ENCODE results near the gene CCND3.

CCND3 gene

DNA sequence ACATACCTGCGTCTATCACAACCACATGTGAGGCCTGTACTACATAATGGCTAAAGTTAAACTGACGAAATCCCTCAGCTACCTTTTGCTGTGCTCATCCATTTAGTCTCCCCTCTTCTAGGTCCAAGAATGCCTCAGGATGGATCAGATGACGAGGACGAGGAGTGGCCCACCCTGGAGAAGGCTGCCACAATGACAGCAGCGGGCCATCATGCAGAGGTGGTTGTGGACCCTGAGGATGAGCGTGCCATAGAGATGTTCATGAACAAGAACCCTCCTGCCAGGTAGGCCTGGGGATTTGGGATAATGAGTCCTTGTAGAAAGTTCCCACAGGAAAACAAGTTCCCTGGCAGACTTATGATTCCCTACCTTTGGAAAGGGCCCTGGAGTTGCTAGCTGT, 14.4 kb downstream of the CCND3 start:
- no peak for DNase-seq (ENCODE audit: low read depth in 1 of 2, low spot score in 1 of 2)

DNA sequence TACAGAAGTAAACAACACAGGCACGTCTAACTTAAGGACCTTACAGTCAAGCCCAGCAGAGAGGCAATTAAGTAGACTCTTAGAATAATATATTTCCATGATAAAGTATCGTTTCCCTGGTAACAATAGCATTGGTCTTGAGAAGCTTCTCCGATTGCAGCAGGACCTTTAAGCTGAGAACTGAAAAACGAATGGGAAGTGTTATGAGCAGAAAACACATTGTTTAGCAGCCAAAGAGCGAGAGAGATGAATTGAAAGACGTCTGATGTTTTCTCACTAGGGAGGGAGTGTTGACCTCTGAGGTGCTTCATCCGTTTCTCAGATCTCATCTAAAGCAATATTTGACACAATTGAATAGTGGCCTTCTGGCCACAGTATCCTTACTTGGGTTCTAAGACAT, 19.5 kb downstream of the CCND3 start:
- DNase-seq (ENCODE audit: low read depth in 1 of 2, low spot score in 1 of 2), result no peak

DNA sequence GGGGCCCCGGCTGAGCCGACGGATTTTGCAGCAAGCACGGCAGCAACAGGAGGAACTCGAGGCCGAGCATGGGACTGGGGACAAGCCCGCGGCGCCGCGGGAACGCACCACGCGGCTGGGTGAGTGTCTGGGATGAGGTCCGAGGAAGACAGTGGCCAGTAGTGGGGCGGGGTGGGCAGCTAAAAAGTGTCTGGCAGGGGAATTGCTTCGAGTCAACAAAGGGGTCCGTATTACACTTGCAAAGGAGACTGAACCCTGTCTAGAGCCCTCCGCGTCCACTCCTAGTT, 20.0 kb downstream of the CCND3 start:
- no peak for DNase-seq (ENCODE audit: low read depth in 1 of 2, low spot score in 1 of 2)

DNA sequence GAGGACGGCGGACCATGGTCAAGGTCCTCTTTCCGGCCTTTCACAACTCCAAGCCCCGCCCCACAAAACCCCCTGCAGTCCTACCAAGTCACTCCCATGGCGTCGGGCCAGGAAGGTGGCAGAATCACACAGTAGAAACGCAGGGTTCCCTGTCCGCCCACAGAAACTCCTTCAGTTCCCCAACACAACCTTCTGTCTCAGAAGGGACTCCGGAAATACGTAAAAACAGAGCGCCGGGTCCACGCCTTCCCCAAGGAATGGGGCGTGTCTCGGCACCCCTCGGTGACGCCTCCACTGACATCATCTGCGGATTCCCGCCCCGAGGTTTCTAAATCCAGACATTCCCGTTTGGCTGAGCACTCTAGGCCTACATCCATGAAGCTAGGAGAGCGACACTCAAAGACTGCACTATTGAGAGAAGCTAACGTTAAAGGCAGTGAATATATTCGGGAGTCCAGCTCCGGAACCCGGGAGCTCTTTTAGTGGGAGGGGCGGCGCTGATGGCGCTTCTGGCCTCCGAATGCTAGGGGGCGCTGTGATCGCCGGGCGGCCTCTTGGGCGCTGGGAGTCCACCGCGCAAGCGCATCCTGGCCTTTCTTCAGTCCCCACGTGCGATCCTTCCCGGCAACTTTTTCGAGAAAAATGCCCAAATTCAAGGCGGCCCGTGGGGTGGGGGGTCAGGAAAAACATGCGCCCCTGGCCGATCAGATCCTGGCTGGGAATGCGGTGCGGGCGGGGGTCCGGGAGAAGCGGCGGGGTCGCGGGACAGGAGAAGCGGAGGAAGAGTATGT, 20.5 kb downstream of the CCND3 start, which contains the start of the genes BYSL and MED20:
Gene BYSL (plus strand): TSS at position 579 of the 791 bp plus-strand sequence. CDS start 64 bp downstream, at position 643.
Gene MED20 (minus strand): TSS at position 219 of the 791 bp plus-strand sequence. CDS start 121 bp downstream, at position 98.
- DNase-seq (ENCODE audit: low read depth in 1 of 2, low spot score in 1 of 2), result peak; percentile 91 to 96

DNA sequence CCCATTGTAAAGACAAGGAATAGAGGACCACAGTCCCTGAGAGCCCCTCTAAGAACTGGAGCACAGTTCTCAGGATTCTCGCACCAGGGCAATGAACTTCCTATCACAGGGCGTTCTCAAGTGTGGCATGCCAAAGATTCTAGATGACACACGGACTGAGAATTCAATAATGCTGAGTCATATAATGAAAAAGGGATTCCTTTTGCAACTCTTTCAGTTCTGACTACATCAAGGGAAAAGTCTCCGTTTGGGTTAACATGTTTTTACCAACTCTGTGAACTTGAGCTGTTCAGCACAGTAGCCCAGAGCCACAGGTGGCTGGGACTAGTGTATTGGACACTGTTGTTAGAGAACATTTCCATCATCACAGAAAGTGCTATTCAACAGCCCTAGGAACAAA, 24.1 kb downstream of the CCND3 start:
- DNase-seq (ENCODE audit: low read depth in 1 of 2, low spot score in 1 of 2), result no peak

DNA sequence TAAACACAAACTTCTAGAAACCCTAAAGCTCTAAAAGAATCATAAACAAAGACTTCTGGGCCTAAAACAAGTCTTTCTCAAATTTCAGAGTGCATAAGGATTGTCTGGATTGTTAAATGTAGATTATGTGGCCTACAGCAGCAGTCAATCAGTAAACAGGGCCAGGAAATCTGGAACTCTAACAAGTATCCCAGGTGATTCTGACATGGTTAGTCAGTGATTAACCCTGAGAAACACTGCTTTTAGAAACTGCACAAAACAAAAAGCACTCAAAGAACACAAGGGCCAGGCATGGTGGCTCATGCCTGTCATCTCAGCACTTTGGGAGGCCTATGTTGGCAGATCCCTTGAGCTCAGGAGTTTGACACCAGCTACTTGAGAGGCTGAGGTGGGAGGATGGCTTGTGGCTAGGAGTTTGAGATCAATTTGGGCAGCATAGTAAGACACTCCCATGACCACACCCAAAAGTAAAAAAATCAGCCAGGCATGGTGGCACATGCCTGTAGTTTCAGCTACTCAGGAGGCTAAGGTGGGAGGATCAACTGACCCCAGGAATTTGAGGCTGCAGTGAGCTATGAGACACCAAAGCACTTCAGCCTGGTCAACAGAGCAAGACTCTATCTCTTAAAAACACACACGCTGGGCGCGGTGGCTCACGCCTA, 26.6 kb downstream of the CCND3 start:
- no peak for DNase-seq (ENCODE audit: low read depth in 1 of 2, low spot score in 1 of 2)

DNA sequence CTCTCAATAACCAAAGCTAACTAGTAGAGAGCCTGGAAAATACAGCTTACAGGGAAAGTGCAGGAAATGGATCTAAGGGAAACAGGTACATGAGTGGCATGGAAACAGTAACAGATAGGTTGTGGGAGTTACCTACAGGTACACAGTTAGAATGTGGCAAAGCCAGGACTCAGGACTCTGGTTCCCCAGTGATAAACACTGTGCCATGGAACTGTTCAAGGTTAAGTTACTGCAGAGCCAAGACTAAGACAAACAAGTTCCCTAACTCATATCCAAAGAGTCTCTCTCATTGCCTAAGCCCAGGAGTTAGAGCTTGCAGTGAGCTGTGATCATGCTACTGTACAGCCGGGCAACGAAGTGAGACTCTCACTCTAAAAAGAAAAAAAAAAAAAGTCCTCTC, 27.3 kb downstream of the CCND3 start:
- DNase-seq (ENCODE audit: low read depth in 1 of 2, low spot score in 1 of 2), result no peak

DNA sequence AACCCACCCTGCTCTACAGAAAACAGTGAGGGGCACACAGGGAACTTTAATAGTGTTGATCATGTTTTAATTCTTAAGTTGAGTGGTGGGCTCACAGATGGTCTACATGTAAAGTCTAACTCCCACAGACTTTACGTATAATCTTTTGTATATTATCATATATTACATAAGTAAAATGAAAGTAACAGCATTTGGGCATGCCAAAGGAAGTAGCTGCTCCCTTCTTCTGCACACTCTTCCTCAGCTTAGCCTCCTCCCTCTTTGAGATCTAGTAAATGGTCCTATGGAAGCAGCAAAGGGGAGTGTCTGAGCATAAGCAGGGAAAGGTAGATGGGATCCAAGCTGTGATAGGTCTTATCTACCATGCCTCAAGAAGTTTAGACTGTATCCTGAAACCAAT, 31.9 kb downstream of the CCND3 start:
- no peak for DNase-seq (ENCODE audit: low read depth in 1 of 2, low spot score in 1 of 2)

DNA sequence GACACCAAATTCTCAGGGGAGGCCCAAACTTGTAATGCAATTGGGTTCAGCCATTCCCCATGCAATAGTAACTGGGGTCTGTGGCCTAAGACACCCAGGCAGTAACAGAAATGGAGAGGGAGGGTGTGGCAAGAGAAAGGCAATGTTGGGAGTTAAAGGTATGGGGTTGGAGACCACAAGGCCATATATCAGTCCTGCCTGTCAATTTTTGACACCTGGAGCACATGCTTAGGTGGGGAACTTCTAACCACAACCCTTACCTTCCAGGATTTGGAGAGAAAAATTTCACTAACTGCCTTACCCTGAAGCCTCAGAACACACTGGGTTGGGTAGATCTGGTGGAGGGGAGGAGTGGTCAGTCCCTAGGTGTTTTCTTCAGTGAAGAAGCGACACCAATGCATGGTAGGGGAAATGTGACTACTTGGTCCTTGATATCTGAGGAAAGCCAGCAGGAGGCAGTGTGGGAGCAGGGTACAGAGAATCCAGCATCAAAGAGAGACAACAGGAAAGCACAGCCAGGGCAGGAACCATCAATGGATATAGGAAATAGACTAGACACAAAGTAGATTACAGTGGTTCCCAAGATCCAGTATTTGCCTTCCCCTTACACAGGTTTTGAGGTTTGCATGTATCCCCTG, 39.6 kb downstream of the CCND3 start:
- peak; percentile 5 to 59 for DNase-seq (ENCODE audit: low read depth in 1 of 2, low spot score in 1 of 2)

DNA sequence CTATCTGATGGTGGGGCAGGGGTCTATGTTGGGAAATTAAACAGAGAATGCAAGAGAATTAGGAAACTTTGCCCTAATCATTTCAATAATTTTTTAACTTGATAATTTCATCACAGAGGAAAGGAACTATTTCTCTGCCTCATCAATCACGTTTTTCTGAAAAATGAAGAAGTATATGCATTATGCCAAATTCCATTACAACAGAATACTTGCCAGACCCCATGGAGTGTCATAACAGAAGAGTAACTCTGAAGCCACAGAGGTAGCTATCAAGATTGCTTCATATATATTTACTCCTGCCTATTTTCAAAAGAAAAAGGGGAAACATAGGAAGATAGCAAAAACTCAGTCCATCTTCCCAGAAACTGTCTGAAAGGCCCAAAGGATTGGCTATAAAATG, 40.7 kb downstream of the CCND3 start:
- no peak for DNase-seq (ENCODE audit: low read depth in 1 of 2, low spot score in 1 of 2)

DNA sequence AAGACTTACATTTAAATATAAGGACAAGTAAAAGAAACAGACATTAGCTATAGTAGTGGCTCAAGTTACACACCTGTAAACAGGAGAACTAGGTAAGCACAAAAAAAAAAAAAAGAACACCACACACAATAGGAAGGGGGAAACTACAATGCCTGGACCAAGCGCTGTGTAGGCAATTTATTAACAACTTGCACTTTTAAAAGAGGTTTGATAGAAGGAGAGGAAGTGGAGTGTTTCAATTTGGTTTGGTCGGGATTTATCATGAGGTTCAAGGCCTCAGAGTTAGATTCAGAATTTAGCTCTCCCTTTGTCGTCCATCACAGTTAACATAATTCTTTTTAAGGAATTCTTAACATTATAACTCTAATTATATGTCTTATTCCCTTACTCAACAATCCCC, 45.3 kb downstream of the CCND3 start:
- DNase-seq (ENCODE audit: low read depth in 1 of 2, low spot score in 1 of 2), result no peak

DNA sequence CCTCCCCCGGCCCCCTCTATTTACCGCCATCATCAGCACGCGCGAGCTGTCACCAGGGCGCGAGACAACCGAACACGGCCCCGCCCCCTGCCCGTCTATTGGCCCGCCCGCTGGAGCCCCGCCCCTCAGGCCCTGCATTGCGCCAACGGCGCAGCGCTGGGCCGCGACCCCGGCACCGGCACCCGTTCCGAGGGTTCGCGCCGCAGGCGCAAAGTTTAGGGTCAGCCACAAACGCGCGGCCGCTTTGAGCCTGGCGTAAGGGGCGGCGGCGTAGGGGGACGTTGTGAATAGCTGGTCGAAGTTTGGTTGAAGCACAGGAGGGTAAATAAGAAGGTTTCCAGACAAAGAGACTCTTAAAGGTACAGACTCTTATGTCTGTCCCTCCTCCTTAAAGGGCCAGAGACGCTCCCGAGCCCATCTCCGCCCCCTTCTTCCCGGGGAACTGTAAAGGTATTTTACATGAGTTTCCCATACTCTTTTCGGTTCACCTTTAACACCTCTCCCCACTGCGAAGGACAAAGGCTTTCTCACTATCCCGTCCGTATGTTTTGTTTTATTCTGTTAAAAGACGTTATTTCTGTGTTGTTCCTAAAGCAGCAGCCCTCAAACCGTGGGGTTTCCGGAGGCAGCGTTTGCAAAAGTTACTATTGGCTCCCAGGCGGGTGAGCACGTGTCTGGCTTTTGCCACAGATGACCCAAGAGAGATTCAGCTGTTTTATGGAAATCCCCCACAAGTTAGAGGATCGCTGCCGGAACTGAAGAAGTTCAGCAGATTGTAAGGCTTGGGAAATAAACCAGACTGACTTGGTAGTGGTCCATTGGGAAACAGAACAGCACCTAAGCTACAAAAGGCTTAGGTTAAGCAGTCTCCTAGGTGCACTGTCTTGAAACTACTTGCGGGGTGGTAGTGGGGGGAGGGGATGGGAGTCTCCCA, 46.0 kb downstream of the CCND3 start, which contains the start of gene USP49:
Gene USP49 (minus strand): TSS at position 76 of the 934 bp plus-strand sequence. CDS start 88,392 bp downstream, outside the sequence.
- peak; percentile 86 to 89 for DNase-seq (ENCODE audit: low read depth in 1 of 2, low spot score in 1 of 2)

DNA sequence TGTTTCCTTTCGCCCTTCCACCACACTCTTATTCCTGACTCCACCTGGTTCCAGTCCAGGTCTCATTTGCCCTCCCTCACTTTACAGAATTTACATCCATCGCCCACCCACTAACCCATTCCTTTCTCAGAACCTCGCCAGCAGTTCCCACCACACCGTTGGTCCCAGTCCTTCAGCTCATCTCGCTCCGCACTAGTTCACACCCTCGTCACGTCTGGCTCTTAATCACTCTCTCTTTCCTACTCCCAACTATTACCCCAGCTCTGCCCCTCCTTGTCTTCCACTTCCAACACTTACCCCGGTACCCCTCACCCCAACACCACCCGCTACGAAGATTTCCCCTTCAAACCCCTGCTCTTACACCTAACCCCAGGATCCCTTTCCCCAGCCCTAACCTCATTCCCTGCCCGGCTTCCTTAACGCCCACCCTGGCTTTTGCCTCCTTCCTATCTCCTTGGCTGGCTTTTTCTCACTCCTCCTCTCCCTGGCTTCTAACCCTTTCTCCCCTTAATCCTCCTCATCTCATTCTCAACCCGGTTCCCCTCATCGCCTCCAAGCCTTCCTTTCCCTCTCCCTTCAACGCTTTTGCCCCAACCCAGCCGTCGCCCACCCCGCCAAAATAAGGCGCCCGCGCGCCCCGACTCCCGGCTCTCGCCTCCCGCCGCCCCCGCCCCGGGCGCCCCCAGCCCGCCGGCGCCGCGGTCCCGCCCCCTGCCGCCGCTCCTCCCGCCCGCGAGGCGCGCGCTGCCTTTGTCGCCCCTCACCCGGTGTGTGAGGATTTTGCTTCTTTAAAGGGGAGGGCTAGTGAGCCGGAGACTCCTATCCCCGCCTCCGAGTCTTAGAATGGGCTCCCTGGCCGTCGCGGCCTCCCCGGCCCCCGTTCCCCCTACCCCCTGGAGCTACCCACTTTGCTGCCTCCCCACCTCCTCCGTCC, 47.0 kb downstream of the CCND3 start:
- peak in 1 of 2 donors; percentile 21 for DNase-seq (ENCODE audit: low read depth in 1 of 2, low spot score in 1 of 2)

DNA sequence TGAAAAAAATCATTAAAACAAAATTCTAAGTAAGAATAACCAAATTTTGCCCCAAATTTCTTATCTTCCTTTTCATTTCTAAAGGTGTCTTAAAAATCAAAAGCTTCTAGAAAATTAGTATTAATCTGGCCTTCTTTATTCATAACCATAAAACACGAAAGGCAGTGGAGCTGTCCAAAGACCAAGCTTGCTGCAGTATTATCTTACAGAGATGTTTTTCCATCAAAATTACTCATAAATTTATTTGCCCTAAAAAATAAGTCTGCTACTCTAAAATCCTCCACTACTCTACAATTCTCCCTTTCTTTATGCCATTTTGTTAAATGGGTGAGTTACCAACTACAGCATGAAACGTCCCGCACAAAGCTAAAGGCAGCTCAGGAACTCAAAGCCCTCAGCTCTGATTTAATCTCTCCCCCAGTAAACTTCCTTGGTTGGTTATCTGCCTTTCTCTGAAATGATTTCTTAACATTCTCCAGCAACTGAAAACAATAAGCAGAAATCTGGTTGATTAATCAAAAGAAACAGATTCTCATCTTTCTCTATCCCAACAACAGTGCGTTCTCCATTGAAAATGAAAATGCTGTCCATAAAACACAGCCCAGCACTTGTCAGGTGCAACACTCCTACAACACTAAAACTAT, 48.6 kb downstream of the CCND3 start:
- no peak for DNase-seq (ENCODE audit: low read depth in 1 of 2, low spot score in 1 of 2)

DNA sequence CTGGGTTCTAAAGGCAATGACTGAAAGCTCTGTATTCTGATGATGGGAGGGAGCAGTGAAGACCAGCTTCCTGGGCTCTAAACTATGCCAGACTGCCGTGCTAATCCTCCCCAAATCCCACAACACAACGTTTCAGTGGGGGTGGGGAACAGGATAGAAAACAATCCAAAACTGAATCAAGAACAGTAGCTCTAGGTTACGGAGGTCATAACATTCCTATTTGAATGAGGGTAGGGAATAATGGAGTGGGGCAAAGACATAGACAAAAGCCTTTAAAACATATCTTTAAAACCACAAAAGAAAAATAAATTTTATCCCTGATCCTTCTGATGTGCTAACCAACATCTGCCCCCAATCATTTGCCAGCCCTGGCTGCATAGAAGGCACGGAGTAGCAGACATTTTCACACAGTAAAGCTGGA, 54.3 kb downstream of the CCND3 start:
- no peak for DNase-seq (ENCODE audit: low read depth in 1 of 2, low spot score in 1 of 2)

DNA sequence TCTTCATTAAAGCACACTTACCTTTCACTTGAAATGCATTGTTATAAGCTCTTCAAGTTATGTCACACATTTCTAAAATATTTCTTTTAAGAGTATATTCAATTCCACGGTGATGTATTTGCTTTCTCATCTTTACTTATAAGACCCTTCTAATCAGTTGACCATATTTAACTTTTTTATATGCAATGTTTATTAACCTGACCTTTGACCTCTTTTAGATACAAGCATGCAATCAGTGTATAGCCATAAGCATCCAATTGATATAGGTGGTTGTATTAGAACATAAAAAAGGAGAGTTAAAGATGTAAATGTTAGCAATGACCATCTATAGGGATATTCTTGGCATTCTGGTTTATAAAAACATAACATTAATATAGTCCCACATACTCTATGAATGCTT, 55.7 kb downstream of the CCND3 start:
- DNase-seq (ENCODE audit: low read depth in 1 of 2, low spot score in 1 of 2), result no peak

DNA sequence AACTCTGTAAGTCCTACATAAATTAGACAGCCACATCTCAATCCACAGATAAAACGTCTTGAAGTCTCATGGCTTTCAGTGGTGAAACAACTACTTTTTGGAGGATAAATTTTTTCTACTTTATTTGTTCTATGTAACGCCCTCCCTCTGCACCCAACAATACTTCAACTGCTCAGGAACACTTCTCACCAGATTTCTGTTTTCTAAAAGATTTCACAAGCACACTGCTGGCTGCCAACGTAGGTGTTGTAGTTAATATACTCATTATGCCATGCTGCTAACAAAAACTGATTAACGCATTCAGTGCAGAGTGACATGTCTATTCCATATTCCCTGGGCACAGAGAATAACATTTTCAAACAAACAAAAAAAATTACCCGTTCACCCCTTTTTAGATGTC, 56.7 kb downstream of the CCND3 start:
- no peak for DNase-seq (ENCODE audit: low read depth in 1 of 2, low spot score in 1 of 2)

Data from activated CD4-positive, alpha-beta T cell treated with anti-CD3 and anti-CD28 coated beads, Interleukin-2, amount 50 U/mL, for 24 hours (primary cell).